GM21390 (cell line): Measurements from ENCODE around the gene FBXL20.
"Not testable (repeated sequence)": the region's sequence is repeated elsewhere in the genome, so short reads cannot be mapped to it uniquely, and the experiment has no call there.

Experiments used
- ATAC-seq: cut with Tn5 transposase; IDR thresholded peaks from one replicate; pipeline ENCODE4 v1.9.1; 2021; ENCODE audit not compliant: unreplicated experiment

The FBXL20 gene, protein sequence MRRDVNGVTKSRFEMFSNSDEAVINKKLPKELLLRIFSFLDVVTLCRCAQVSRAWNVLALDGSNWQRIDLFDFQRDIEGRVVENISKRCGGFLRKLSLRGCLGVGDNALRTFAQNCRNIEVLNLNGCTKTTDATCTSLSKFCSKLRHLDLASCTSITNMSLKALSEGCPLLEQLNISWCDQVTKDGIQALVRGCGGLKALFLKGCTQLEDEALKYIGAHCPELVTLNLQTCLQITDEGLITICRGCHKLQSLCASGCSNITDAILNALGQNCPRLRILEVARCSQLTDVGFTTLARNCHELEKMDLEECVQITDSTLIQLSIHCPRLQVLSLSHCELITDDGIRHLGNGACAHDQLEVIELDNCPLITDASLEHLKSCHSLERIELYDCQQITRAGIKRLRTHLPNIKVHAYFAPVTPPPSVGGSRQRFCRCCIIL

GRCh38 chr17:39401412-39402243 lies at the start of gene FBXL20:
TSS of gene FBXL20 (minus strand) at chr17:39401626. CDS start at chr17:39401402, 224 bp downstream.
- peak; percentile 64 for ATAC-seq

DNA sequence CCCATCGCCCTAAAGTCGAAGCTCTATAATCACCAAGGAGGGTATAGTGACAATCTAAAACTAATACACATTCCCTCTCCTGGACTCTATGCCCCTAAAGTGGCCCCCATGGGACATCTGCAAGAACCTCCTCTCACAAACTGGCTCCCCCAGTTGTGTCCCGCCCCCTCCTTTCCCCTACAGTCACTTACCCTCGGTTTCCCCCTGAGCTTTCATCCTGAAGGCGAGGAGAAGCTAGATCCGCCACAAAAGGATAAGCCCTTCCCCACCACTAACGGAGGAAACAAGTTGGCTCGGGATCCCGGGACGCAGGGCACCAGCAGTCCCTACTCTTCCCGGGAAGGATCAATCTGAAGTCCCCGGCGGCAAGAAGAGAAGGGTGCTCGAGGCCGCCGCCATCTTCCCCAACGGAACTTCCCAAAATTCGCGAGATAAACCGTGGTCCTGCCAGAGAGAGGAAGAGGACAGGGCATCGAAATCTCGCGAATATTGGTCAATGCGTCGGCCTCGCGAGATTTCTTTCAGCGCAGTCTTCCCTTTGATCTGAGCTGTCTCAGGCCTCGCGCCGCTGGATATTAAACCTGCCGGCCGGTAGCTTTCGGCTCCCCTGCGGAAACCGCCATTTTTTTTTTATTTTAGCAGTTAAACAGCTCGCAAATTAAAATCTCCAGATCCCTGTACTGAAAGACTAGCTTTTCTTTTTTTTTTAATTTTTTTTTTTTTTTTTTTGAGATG lies 49.6 kb upstream of the FBXL20 start, which contains the start of gene MED1:
TSS of gene MED1 (minus strand) at position 417 of the 735 bp plus-strand sequence. CDS start at position 216, 201 bp downstream.
- peak; percentile 83 for ATAC-seq

- ATAC-seq, result no peak
Observed at GRCh38 chr17:39450051-39450450, 48.6 kb upstream of the FBXL20 start.

DNA sequence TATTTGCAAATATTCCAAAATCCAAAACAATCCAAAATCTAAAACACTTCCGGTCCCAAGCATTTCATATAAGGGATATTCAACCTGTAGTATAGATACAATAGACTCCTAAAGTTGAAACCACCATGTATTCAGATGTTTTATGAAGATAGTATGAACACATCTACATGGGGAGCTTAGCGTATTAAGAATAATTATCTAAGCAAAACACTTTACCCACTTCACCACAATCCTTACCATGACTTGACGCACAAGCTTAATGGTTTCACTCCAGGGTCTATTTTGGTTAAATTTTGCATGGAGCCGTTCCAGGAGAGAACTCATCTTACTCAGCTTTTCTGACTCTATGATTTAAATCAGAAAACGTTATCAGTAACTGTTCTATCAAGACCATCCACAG lies 46.1 kb upstream of the FBXL20 start:
- ATAC-seq, result no peak

- ATAC-seq, result no peak
Observed at GRCh38 chr17:39443326-39443725, 41.9 kb upstream of the FBXL20 start.

GRCh38 chr17:39439868-39440267 lies 38.4 kb upstream of the FBXL20 start:
- not testable (repeated sequence) for ATAC-seq

- no peak for ATAC-seq
Observed at GRCh38 chr17:39429600-39429999, 28.2 kb upstream of the FBXL20 start.

GRCh38 chr17:39416141-39416540 lies 14.7 kb upstream of the FBXL20 start:
- ATAC-seq, result no peak

DNA sequence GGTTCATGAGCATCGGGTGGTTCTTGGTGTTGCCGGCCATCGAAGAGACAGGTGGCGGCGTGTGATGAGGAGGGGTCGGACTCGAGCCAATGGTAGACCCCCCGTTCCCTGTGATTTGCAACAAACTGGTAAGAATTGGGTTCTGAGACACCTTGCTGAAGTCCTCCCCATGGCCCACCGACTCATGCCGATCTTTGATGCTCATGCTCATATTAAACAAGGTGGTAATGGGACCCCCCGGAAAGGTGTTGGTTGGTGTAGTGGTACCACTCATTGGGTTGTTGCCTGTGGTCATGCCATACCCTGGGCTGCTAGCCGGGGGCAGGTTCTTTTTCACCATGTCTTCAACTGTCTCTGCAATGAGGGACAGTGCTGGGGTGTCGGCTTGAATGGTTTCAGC lies 8.9 kb upstream of the FBXL20 start:
- no peak for ATAC-seq

DNA sequence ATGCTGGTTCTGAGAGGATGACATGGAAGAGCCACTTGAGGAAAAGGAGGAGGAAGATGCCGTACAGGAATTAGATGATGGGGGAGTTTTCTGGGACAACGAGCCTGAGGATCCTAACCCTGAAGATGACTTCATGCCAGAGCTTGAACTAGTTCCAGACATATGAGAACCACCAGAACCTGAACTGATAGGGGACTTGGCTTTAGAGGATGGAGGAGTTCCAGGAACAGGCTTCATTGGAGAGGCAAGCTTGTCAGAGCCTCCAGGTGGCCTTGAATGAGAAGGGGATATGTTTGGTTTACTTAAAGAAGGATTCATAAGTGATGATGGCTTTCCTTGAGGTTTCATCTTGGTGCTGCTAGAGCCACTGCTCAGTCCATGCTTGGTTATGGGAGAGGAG lies 6.9 kb upstream of the FBXL20 start:
- ATAC-seq, result no peak

DNA sequence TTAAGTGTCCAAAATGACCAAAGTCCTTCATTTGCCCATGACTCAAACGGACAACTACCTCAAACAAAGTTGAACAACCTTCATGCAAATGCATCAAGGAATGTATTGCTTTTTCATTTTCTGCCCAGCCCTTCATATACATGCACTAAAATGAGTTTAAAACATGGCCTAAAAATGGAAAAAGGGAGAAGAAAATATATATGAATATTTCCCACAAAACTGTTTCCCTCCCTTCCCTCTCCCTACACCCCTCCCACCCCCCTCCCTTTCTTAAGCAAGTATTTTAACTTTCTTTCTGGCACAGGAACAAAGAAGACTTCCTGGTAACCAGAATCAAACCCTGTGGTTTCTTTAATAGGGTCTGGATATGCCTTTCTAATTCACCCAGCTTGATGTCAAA lies 5.5 kb upstream of the FBXL20 start:
- no peak for ATAC-seq

GRCh38 chr17:39405436-39405835 lies 4.0 kb upstream of the FBXL20 start:
- no peak for ATAC-seq

- ATAC-seq, result no peak
Observed at GRCh38 chr17:39404542-39405378, 3.3 kb upstream of the FBXL20 start.

DNA sequence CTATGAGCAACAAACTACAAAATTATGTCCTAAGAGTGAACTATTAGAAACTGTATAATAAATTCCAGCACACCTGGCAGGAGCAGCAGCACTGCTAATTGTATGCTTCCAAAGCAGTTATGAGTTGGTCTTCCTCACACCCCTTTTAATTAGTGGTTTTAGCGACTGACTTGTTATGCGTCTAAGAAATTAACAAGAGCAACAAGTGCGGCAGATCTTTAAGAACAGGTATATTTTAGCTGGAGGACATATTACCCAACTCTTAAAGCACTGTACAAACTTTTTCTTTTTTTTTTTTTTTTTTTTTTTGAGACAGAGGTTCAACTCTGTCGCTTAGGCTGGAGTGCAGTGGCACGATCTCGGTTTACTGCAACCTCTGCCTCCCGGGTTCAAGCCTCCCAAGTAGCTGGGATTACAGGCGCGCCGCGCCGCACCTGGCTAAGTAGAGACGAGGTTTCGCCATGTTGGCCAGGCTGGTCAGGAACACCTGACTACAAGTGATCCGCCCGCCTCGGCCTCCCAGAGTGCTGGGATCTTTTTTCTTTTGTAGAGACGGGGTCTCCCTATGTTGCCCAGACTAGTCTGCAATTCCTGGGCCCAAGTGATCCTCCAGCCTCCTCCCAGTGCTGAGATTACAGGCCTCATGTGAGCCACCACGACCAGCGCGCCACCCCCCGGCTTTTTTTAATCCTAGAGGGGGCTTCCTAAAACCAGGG lies 1.6 kb upstream of the FBXL20 start:
- no peak for ATAC-seq

DNA sequence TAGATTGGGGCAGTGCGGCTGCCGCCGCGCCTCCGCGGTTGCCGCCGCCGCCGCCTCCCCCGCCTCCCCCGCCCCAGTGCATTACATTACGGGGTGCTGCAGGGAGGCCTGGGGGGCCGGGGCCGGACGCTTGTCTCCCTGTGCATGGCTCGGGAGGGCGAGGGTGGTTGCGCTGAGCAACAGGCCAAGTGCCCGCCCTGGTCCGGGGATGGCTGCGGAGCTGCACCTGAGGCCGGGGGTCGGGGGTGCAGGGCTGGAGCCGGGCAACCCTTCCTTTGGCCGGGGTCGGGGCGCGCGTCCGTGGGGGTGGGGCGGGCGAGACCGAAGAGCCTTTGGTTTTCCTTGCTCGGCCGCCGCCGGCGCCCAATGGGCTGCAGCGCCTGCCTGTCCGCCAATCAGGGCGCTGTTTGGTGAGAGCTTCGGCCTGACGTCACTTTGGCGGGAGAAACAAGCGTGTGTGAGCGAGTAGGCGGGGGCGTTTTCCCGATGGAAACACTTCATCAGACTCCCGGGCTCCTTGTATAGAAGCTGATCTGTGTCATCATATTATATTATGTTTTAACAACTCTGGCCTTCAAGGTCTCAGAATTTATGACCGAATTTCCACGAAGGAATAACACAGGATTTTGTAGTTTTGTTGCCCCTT lies 941 bp upstream of the FBXL20 start:
- ATAC-seq, result peak; percentile 52

- no peak for ATAC-seq
Observed at GRCh38 chr17:39400547-39401411, 647 bp downstream of the FBXL20 start.

GRCh38 chr17:39399791-39400190 lies 1.6 kb downstream of the FBXL20 start:
- ATAC-seq, result no peak

GRCh38 chr17:39393736-39394135 lies 7.7 kb downstream of the FBXL20 start:
- no peak for ATAC-seq
